ENCODE results near the gene LLGL2.

LLGL2 gene

DNA sequence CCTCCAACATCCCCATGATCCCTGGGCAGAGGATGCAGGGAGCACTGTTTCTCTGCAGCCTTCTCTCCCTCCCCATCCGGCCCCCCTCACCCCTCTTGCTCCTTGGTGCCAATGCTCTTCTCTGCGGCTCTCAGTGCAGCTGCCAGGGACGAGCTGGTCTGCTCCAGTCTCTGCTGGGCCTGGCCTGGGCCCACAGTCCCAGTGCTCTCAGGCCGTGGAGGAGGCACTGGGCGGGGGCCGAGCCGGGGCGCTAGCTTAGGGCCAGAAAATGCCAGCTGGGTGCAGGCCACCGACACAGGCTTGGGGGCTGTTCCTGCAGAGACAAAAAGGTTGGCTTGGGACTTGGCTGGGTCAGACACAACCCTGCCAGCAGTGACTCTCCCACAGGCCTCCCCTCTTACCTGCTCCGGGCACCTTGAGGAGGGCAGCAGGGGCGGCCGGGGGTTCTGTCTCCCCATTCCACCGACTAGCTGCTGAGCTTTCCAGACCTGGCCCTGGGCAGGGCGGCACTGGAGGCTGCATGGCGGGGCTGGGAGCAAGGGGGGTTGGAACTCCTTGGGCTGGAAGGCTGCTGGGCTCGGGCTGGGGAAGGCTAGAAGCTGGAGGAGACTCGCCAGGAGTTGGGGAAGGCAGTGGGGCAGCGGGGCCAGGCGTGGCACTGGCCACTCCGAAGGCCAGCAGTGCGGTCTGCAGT lies 24.0 kb upstream of the LLGL2 start:
- H3K4me1 ChIP-seq (ENCODE audit: insufficient read depth, poor library complexity, severe bottlenecking) = no peaks in the 10 kb centered on the region
- no peak for ATAC-seq (ENCODE audit: low read depth)
- no peak overlapping the region for H3K27ac ChIP-seq (ENCODE audit: poor library complexity, severe bottlenecking)
- no peak for DNase-seq (ENCODE audit: low spot score)
- TF ChIP-seq, protein P1, sequence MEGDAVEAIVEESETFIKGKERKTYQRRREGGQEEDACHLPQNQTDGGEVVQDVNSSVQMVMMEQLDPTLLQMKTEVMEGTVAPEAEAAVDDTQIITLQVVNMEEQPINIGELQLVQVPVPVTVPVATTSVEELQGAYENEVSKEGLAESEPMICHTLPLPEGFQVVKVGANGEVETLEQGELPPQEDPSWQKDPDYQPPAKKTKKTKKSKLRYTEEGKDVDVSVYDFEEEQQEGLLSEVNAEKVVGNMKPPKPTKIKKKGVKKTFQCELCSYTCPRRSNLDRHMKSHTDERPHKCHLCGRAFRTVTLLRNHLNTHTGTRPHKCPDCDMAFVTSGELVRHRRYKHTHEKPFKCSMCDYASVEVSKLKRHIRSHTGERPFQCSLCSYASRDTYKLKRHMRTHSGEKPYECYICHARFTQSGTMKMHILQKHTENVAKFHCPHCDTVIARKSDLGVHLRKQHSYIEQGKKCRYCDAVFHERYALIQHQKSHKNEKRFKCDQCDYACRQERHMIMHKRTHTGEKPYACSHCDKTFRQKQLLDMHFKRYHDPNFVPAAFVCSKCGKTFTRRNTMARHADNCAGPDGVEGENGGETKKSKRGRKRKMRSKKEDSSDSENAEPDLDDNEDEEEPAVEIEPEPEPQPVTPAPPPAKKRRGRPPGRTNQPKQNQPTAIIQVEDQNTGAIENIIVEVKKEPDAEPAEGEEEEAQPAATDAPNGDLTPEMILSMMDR (IDR thresholded peaks at IDR 0.05; ENCODE audit: poor library complexity, severe bottlenecking) = no peak
- H3K9me3 ChIP-seq (ENCODE audit: severe bottlenecking) = no peaks in the 10 kb centered on the region
- H3K27me3 ChIP-seq (ENCODE audit: insufficient read depth, poor library complexity, severe bottlenecking) = no peaks in the 10 kb centered on the region
- H3K36me3 ChIP-seq (ENCODE audit: low read depth) = peaks cover 32% of the 10 kb centered on the region
- no peak overlapping the region for H3K4me3 ChIP-seq (ENCODE audit: severe bottlenecking)

DNA sequence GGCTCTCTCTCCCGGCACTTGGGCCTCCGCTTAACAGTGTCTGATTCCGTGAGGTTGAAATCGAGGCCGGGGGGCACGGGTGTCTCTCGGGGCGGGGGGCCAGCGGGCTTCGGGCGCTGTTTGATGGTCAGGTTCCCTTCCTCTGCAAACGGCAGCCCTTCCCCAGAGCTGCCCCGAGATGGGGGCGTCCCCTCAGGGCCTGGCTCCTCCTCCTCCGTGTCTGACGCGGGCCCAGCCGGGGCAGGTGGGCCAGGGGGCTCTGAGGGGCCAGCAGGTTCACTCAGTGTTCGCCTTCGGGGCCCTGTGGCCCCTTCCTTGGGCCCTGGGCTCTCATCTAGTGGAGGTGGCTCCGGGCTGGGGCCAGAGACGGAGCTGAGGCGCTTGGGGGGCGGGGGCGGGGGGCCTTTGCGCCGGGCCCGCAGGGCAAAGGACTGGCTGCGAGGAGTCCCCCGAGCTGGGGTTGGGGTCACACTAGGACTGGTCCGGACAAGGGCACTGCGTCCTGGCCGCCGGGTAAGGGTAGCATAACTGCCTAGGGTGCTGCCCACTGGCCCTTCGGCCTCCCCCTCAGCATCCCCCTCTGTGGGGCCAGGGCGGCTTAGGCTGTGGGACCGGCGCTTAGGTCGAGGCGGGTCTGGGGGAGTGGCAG lies 23.3 kb upstream of the LLGL2 start:
- Histone ChIP-seq H3K9me3 (ENCODE audit: severe bottlenecking) (no peaks in the 10 kb centered on the region), H3K4me1 (ENCODE audit: insufficient read depth, poor library complexity, severe bottlenecking) (no peaks in the 10 kb centered on the region), H3K36me3 (ENCODE audit: low read depth) (peaks cover 36% of the 10 kb centered on the region), H3K4me3 (ENCODE audit: severe bottlenecking) (no peak overlapping the region), H3K27me3 (ENCODE audit: insufficient read depth, poor library complexity, severe bottlenecking) (no peaks in the 10 kb centered on the region), H3K27ac (ENCODE audit: poor library complexity, severe bottlenecking) (no peak overlapping the region)
- TF ChIP-seq, protein P1 (IDR thresholded peaks at IDR 0.05; ENCODE audit: poor library complexity, severe bottlenecking) = no peak
- ATAC-seq (ENCODE audit: low read depth) = no peak
- DNase-seq (ENCODE audit: low spot score) = no peak

- H3K4me1 ChIP-seq (ENCODE audit: insufficient read depth, poor library complexity, severe bottlenecking) = no peaks in the 10 kb centered on the region
- peaks cover 34% of the 10 kb centered on the region for H3K36me3 ChIP-seq (ENCODE audit: low read depth)
- no peak for DNase-seq (ENCODE audit: low spot score)
- TF ChIP-seq, protein P1 (IDR thresholded peaks at IDR 0.05; ENCODE audit: poor library complexity, severe bottlenecking) = no peak
- H3K4me3 ChIP-seq (ENCODE audit: severe bottlenecking) = no peak overlapping the region
- no peak for ATAC-seq (ENCODE audit: low read depth)
- H3K27me3 ChIP-seq (ENCODE audit: insufficient read depth, poor library complexity, severe bottlenecking) = no peaks in the 10 kb centered on the region
- H3K9me3 ChIP-seq (ENCODE audit: severe bottlenecking) = no peaks in the 10 kb centered on the region
- H3K27ac ChIP-seq (ENCODE audit: poor library complexity, severe bottlenecking) = no peak overlapping the region
Measured at GRCh38 chr17:75502721-75503329, 22.7 kb upstream of the LLGL2 start.

GRCh38 chr17:75503337-75503950 lies 22.1 kb upstream of the LLGL2 start:
- Histone ChIP-seq H3K27ac (ENCODE audit: poor library complexity, severe bottlenecking) (no peak overlapping the region), H3K4me3 (ENCODE audit: severe bottlenecking) (no peak overlapping the region), H3K36me3 (ENCODE audit: low read depth) (peaks cover 34% of the 10 kb centered on the region), H3K27me3 (ENCODE audit: insufficient read depth, poor library complexity, severe bottlenecking) (no peaks in the 10 kb centered on the region), H3K9me3 (ENCODE audit: severe bottlenecking) (no peaks in the 10 kb centered on the region), H3K4me1 (ENCODE audit: insufficient read depth, poor library complexity, severe bottlenecking) (no peaks in the 10 kb centered on the region)
- DNase-seq (ENCODE audit: low spot score) (no peak), ATAC-seq (ENCODE audit: low read depth) (no peak)
- TF ChIP-seq, protein P1 (IDR thresholded peaks at IDR 0.05; ENCODE audit: poor library complexity, severe bottlenecking) = no peak

Data from RWPE2 (cell line).